A549 (cell line): Measurements from ENCODE around the gene RANBP3. TPM values are rescaled to one million over a fixed set of nuclear protein-coding genes. Genes with fewer than 3 reads are reported as not detected.
A peak's percentile ranks its signal among the peaks of the same experiment; 100 is the strongest.

Experiments used
- ATAC-seq, 2 experiments: fragments of 200-7000 bp in 1 of 2; fragments of >200 bp in 1 of 2; cut with Nextera tagmentation in 1 of 2; cut with Tn5 transposase in 1 of 2; 3 replicates each; pipeline versions ENCODE4 v1.8.0 to v1.9.1; 2018 to 2020; ENCODE audit warnings: mild to moderate bottlenecking in 1 of 2, moderate library complexity in 1 of 2
- CTCF ChIA-PET: fragments of 300-600 bp; sonication (Branson Sonifier 250); formaldehyde crosslinking; extraction: SDS; loops from one replicate; lab custom pipeline; 2021; ENCODE audit warnings: antibody characterized with exemption, inconsistent platforms; lab: Yijun Ruan, JAX
- POLR2A ChIA-PET: fragments of 350-600 bp; formaldehyde crosslinking; extraction: SDS; loops from one replicate; lab custom pipeline; 2021; ENCODE audit warnings: antibody characterized with exemption, inconsistent platforms; lab: Yijun Ruan, JAX
- DNase-seq, 2 experiments: peaks; one replicate each; pipeline versions ENCODE4 v3.0.0 to v3.0.0-alpha.2; 2011 to 2016; ENCODE audit warnings: low read depth in 1 of 2, low spot score in 1 of 2
- FAIRE-seq: peaks from 2 replicates; lab custom pipeline; 2011; peaks lifted over from hg19 to GRCh38; lab: Jason Lieb, UNC
- H3K27ac ChIP-seq, 2 experiments: fragments of >200 bp; sonication (Bioruptor Twin); formaldehyde crosslinking; 3 replicates each; pipeline ENCODE4 v1.5.1; 2016 to 2017
- H3K4me1 ChIP-seq: fragments of >200 bp; sonication (Bioruptor Twin); formaldehyde crosslinking; 3 replicates; pipeline ENCODE4 v1.6.1; 2016
- H3K4me2 ChIP-seq: fragments of >200 bp; sonication (Bioruptor Twin); formaldehyde crosslinking; 3 replicates; pipeline ENCODE4 v1.6.1; 2016
- H3K4me3 ChIP-seq: fragments of >200 bp; sonication (Bioruptor Twin); formaldehyde crosslinking; 3 replicates; pipeline ENCODE4 v1.5.1; 2016
- H3K9me3 ChIP-seq: fragments of >200 bp; sonication (Bioruptor Twin); formaldehyde crosslinking; 3 replicates; pipeline ENCODE4 v1.6.1; 2016
- CBX2 ChIP-seq: fragments of 200-600 bp; sonication (generic); IDR thresholded peaks from 2 replicates; pipeline ENCODE4 v1.6.1; 2016; ENCODE audit warnings: low read depth, mild to moderate bottlenecking, borderline replicate concordance
- CHD2 ChIP-seq: fragments of 150-350 bp; IDR thresholded peaks from 2 replicates; pipeline ENCODE4 v1.6.1; 2014; ENCODE audit warnings: low read length; ENCODE audit not compliant: partially characterized antibody
- E2F6 ChIP-seq: IDR thresholded peaks from 2 replicates; pipeline ENCODE4 v1.6.1; 2012; ENCODE audit warnings: low read depth, borderline replicate concordance
- EHMT2 ChIP-seq: fragments of 200-600 bp; sonication (generic); IDR thresholded peaks from 2 replicates; pipeline ENCODE4 v1.6.1; 2016; ENCODE audit warnings: antibody characterized with exemption, low read depth, mild to moderate bottlenecking, moderate library complexity
- FOSL2 ChIP-seq, 2 experiments: fragments of 450-650 bp in 1 of 2; fragments of >200 bp in 1 of 2; sonication (Bioruptor Twin) in 1 of 2; formaldehyde crosslinking; IDR thresholded peaks; 2 replicates each; pipeline versions ENCODE4 v1.5.0 to v1.6.1; 2016 to 2020; ENCODE audit warnings: mild to moderate bottlenecking in 1 of 2, moderate library complexity in 1 of 2
- FOXS1 ChIP-seq: fragments of 250-450 bp; sonication (Bioruptor Pico); IDR thresholded peaks from 2 replicates; pipeline ENCODE4 v1.5.0; 2020; ENCODE audit warnings: mild to moderate bottlenecking, moderate library complexity
- GATA3 ChIP-seq: IDR thresholded peaks from 2 replicates; pipeline ENCODE4 v1.6.1; 2012; ENCODE audit warnings: borderline replicate concordance
- HEYL ChIP-seq: fragments of 250-450 bp; sonication (Bioruptor Pico); IDR thresholded peaks from 2 replicates; pipeline ENCODE4 v1.8.0; 2021; ENCODE audit warnings: mild to moderate bottlenecking, moderate library complexity
- HOXA7 ChIP-seq: fragments of 250-450 bp; sonication (Bioruptor Pico); IDR thresholded peaks from 2 replicates; pipeline ENCODE4 v1.5.0; 2020; ENCODE audit warnings: mild to moderate bottlenecking, moderate library complexity
- JUNB ChIP-seq: fragments of >200 bp; sonication (Bioruptor Twin); formaldehyde crosslinking; IDR thresholded peaks from 2 replicates; pipeline ENCODE4 v1.6.1; 2016
- MAFK ChIP-seq: fragments of 450-650 bp; IDR thresholded peaks from 2 replicates; pipeline ENCODE4 v1.6.1; 2014; ENCODE audit not compliant: partially characterized antibody
- MAZ ChIP-seq: fragments of 150-350 bp; IDR thresholded peaks from 2 replicates; pipeline ENCODE4 v1.6.1; 2014; ENCODE audit warnings: antibody characterized with exemption, low read depth, low read length, borderline replicate concordance
- NR3C1 ChIP-seq: fragments of >200 bp; sonication (Bioruptor Twin); formaldehyde crosslinking; IDR thresholded peaks from 3 replicates; pipeline ENCODE4 v1.6.1; 2017
- PHF8 ChIP-seq: fragments of 200-600 bp; sonication (generic); IDR thresholded peaks from 2 replicates; pipeline ENCODE4 v1.6.1; 2016; ENCODE audit warnings: low read depth, mild to moderate bottlenecking, antibody characterized with exemption, moderate library complexity, borderline replicate concordance
- POLR2AphosphoS2 ChIP-seq: conservative IDR thresholded peaks from 2 replicates; pipeline ENCODE4 v1.6.1; 2012; ENCODE audit warnings: low read length, improper control_type of control experiment, inconsistent platforms
- RAD21 ChIP-seq, 2 experiments: fragments of >200 bp in 1 of 2; sonication (Bioruptor Twin) in 1 of 2; formaldehyde crosslinking in 1 of 2; IDR thresholded peaks in 1 of 2; conservative IDR thresholded peaks in 1 of 2; 2 replicates in 1 of 2; 3 replicates in 1 of 2; pipeline ENCODE4 v1.6.1; 2012 to 2018; ENCODE audit warnings: inconsistent platforms in 1 of 2
- RNF2 ChIP-seq: fragments of 200-600 bp; sonication (generic); IDR thresholded peaks from 2 replicates; pipeline ENCODE4 v1.6.1; 2016; ENCODE audit warnings: low read depth, mild to moderate bottlenecking, antibody characterized with exemption, moderate library complexity, borderline replicate concordance
- TFCP2L1 ChIP-seq: fragments of 250-450 bp; sonication (Bioruptor Pico); IDR thresholded peaks from 2 replicates; pipeline ENCODE4 v1.5.0; 2021; ENCODE audit warnings: mild to moderate bottlenecking
- ZFP36 ChIP-seq: fragments of 450-650 bp; IDR thresholded peaks from 2 replicates; pipeline ENCODE4 v1.6.1; 2014; ENCODE audit warnings: borderline replicate concordance; ENCODE audit not compliant: partially characterized antibody
- WGBS: methylation state at CpG from one replicate; pipeline ENCODE4 v1.1.6; 2017; ENCODE audit errors: missing lambda C conversion rate; 5-methylcytosine and 5-hydroxymethylcytosine counted together
- polyA plus RNA-seq, 4 experiments: library from polyadenylated mRNA; depleted of rRNA in 3 of 4; stranded (reverse); fragments of >200 nt; fragmentation: RNase III in 1 of 4; extraction: RNeasy Plus Mini Kit Qiagen cat#74134 plus additional on column Dnase treatment in 1 of 4; gene quantifications; 2 replicates in 3 of 4; 3 replicates in 1 of 4; pipeline ENCODE4 v1.2.3, GENCODE V29; 2011 to 2017

The RANBP3 gene
- polyA plus RNA-seq, 2 of the 4 experiments (the other 2 are of a cell fraction), result 39.2 to 53.5 TPM

- no peak for DNase-seq
- H3K4me2 ChIP-seq, result no peak overlapping the region
- 82% methylated on average over 12 of the region's 13 CpGs for WGBS
- no peak for FAIRE-seq
- no peaks in the 10 kb centered on the region for H3K9me3 ChIP-seq
- no peak overlapping the region for H3K27ac ChIP-seq
- ChIA-PET CTCF (interaction anchor here (0.6 to 9.0 kb wide), 4 partner anchors 18 to 73 kb away, joined by 3 to 47 read pairs (median 4); no protein-coding TSS in a partner anchor), POLR2A (no interaction called here)
- H3K4me1 ChIP-seq, result peaks cover 9% of the 10 kb centered on the region; the same call in 2 of the 3 replicates
- H3K4me3 ChIP-seq, result no peak overlapping the region
- ATAC-seq, result no peak
- TF ChIP-seq E2F6 (no peak), FOSL2 (IDR thresholded peaks at IDR 0.05) (no peak), FOSL2 (CRISPR knock-in tag; IDR thresholded peaks at IDR 0.05) (no peak), CBX2 (no peak), ZFP36 (no peak), JUNB (no peak), HOXA7 (CRISPR knock-in tag) (no peak)
These were observed 29.0 kb downstream of the RANBP3 start for GRCh38 chr19:5948752-5949564.

- H3K9me3 ChIP-seq, result no peaks in the 10 kb centered on the region
- WGBS, result 89% methylated on average over 10 of the region's 13 CpGs
- no peak overlapping the region for H3K4me3 ChIP-seq
- no peak overlapping the region for H3K27ac ChIP-seq
- POLR2A ChIA-PET, result no interaction called here
- TF ChIP-seq PHF8 (no peak), CHD2 (no peak), MAFK (peak; percentile 23), HEYL (CRISPR knock-in tag) (no peak)
- CTCF ChIA-PET, result interaction anchor here (9.0 kb wide), 1 partner anchor 20 kb away, joined by 47 read pairs; no protein-coding TSS in a partner anchor
- H3K4me1 ChIP-seq, result no peaks in the 10 kb centered on the region
- H3K4me2 ChIP-seq, result no peak overlapping the region
- ATAC-seq, result no peak
- FAIRE-seq, result no peak
- DNase-seq, result no peak
These were observed 30.5 kb downstream of the RANBP3 start for GRCh38 chr19:5947435-5947834.

GRCh38 chr19:5943623-5944022 is 34.3 kb downstream of the RANBP3 start:
- no peak for FAIRE-seq
- Histone ChIP-seq H3K4me1 (no peaks in the 10 kb centered on the region), H3K4me2 (no peak overlapping the region), H3K27ac (no peak overlapping the region), H3K9me3 (no peaks in the 10 kb centered on the region), H3K4me3 (no peak overlapping the region)
- ChIA-PET POLR2A (interaction anchor here (1.1 kb wide), 1 partner anchor 115 kb away, joined by 3 read pairs; no protein-coding TSS in a partner anchor), CTCF (interaction anchor here (1.5 kb wide), 1 partner anchor 24 kb away, joined by 3 read pairs; no protein-coding TSS in a partner anchor)
- WGBS, result 78% methylated on average over 10 of the region's 10 CpGs
- no peak for ATAC-seq
- DNase-seq, result no peak
- TF ChIP-seq RAD21 (conservative IDR thresholded peaks at IDR 0.05 in 1 of 2, IDR thresholded peaks at IDR 0.05 in 1 of 2), result no peak
- TF ChIP-seq GATA3, result no peak
- TF ChIP-seq FOXS1 (CRISPR knock-in tag), result no peak
- no peak for TF ChIP-seq RNF2
- TF ChIP-seq HEYL (CRISPR knock-in tag), result no peak
- TF ChIP-seq MAFK, result no peak
- no peak for TF ChIP-seq TFCP2L1 (CRISPR knock-in tag)
- TF ChIP-seq JUNB, result no peak
- no peak for TF ChIP-seq NR3C1
- no peak for TF ChIP-seq POLR2AphosphoS2
- no peak for TF ChIP-seq MAZ
- TF ChIP-seq EHMT2, result no peak
